ENCODE data around the gene MEGF11. TPM values are rescaled to one million over a fixed set of nuclear protein-coding genes. Genes with fewer than 3 reads are reported as not detected.

MEGF11 gene
- total and polyA plus RNA-seq, 7 donors: 0.04 to 0.05 TPM; not detected in 5

DNA sequence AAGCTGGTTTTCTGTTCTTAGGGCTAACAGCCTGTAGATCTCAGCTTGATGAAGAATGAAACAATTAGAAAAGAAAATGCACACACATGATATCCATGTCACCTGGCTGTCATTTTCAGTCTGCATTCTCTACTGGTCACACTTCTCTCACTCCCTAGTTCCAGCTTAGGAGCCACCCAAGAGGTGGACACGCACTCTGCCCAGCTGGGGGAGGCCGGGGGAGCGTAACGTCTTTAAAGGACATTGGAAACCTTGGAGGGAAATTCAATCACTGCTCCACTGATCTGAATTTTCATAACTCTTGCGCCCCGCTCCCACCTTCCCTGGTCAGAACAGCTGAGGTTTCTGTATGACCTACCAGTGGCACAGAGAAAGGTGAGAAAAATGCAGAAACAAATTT, 304.5 kb downstream of the MEGF11 start:
- WGBS, 3 donors: 57 to 62% (median 57%) methylated on average over 6 of the region's 6 CpGs

DNA sequence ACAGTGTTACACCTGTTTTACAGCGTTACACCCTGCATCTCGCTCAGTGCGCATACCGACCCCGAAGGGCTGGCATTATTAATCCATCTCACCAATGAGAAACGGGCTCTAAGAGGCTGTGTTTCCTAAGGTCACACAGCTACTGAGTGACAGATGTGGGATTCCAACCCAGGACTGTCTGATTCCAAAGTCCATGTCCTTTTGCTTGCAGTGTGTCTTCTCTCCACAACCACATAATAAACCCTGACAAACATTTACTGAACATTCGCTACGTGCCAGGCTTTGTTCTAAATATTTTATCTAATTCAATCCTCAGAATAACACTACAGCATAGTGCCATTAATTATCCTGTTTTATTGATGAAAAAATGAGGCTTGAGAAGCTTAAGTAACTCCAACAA, 305.2 kb downstream of the MEGF11 start:
- TF ChIP-seq, protein P1, sequence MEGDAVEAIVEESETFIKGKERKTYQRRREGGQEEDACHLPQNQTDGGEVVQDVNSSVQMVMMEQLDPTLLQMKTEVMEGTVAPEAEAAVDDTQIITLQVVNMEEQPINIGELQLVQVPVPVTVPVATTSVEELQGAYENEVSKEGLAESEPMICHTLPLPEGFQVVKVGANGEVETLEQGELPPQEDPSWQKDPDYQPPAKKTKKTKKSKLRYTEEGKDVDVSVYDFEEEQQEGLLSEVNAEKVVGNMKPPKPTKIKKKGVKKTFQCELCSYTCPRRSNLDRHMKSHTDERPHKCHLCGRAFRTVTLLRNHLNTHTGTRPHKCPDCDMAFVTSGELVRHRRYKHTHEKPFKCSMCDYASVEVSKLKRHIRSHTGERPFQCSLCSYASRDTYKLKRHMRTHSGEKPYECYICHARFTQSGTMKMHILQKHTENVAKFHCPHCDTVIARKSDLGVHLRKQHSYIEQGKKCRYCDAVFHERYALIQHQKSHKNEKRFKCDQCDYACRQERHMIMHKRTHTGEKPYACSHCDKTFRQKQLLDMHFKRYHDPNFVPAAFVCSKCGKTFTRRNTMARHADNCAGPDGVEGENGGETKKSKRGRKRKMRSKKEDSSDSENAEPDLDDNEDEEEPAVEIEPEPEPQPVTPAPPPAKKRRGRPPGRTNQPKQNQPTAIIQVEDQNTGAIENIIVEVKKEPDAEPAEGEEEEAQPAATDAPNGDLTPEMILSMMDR (IDR thresholded peaks at IDR 0.05): no peak
- H3K4me3 ChIP-seq: no peak overlapping the region
- no peaks in the 10 kb centered on the region for H3K27me3 ChIP-seq (ENCODE audit: insufficient read depth in 3 of 3, low read length in 2 of 3)
- WGBS, 3 donors: 73 to 80% (median 76%) methylated on average over 8 of the region's 8 CpGs
- intact Hi-C loops (cut with DNase I): no loop called here
- no peaks in the 10 kb centered on the region for H3K36me3 ChIP-seq (ENCODE audit: insufficient read depth in 1 of 2, low read depth in 1 of 2)
- H3K27ac ChIP-seq: no peak overlapping the region
- ATAC-seq (no peak), DNase-seq (no peak)
- no peaks in the 10 kb centered on the region for H3K4me1 ChIP-seq
- no peaks in the 10 kb centered on the region for H3K9me3 ChIP-seq

More for the DNA sequence above, 304.5 kb downstream of the MEGF11 start:
- intact Hi-C loops (cut with DNase I): no loop called here
- Histone ChIP-seq H3K4me3 (no peak overlapping the region), H3K9me3 (no peaks in the 10 kb centered on the region), H3K36me3 (ENCODE audit: insufficient read depth in 1 of 2, low read depth in 1 of 2) (no peaks in the 10 kb centered on the region), H3K27ac (no peak overlapping the region), H3K27me3 (ENCODE audit: insufficient read depth in 3 of 3, low read length in 2 of 3) (no peaks in the 10 kb centered on the region), H3K4me1 (no peaks in the 10 kb centered on the region)
- TF ChIP-seq, protein P1 (IDR thresholded peaks at IDR 0.05): no peak
- ATAC-seq (no peak), DNase-seq (no peak)

DNA sequence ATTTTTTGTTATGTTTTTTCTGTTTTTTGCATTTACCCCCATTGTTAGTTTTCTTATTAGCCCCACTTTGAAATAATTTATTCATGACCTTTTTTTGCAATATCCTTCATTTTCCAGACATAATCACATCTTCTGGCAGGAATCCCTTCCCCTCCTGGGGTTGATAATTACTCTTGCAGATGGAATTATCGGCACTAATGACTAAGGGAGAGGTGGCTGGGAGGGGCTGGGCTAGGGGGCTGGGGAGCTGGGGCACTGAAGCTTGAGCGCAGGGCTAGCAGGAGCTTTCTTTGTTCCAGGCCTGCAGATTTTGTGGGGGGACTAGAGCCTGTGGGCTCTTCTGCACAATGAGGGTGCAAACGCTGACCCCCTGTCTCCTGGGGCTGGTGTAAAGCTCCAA, 306.5 kb downstream of the MEGF11 start:
- intact Hi-C loops (cut with DNase I): no loop called here
- no peak for ATAC-seq
- TF ChIP-seq, protein P1 (IDR thresholded peaks at IDR 0.05): no peak

DNA sequence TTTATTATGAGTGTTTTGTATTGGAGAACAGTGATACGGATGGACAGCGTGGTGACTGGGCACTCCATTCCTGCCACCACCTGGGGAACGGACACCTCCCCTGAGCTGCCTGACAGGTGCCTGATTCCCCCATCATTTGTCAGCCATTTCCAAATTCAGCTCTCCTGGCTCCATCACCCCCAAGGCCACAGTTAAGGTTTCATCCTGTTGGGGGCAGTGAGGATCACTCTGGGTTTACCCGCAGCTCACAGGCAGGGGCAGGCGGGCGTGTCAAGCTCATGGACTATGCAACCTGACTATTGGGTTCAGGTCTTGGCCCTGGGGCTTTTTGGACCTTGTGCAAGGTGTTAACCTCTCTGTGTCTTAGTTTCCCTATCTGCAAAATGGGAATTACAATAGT, 307.9 kb downstream of the MEGF11 start:
- Histone ChIP-seq H3K27ac (no peak overlapping the region), H3K4me3 (no peak overlapping the region), H3K4me1 (peaks cover 6% of the 10 kb centered on the region), H3K9me3 (no peaks in the 10 kb centered on the region), H3K36me3 (ENCODE audit: insufficient read depth in 1 of 2, low read depth in 1 of 2) (no peaks in the 10 kb centered on the region), H3K27me3 (ENCODE audit: insufficient read depth in 3 of 3, low read length in 2 of 3) (no peaks in the 10 kb centered on the region)
- DNase-seq: no peak
- TF ChIP-seq, protein P1 (IDR thresholded peaks at IDR 0.05): no peak
- intact Hi-C loops (cut with DNase I): no loop called here
- WGBS, 3 donors: 85 to 87% (median 85%) methylated on average over 6 of the region's 6 CpGs
- ATAC-seq: no peak

More for the DNA sequence above, 306.5 kb downstream of the MEGF11 start:
- 64 to 68% (median 68%) methylated on average over 3 of the region's 3 CpGs for WGBS, 3 donors
- DNase-seq: no peak
- Histone ChIP-seq H3K27ac (no peak overlapping the region), H3K27me3 (ENCODE audit: insufficient read depth in 3 of 3, low read length in 2 of 3) (no peaks in the 10 kb centered on the region), H3K9me3 (no peaks in the 10 kb centered on the region), H3K4me1 (no peaks in the 10 kb centered on the region), H3K36me3 (ENCODE audit: insufficient read depth in 1 of 2, low read depth in 1 of 2) (no peaks in the 10 kb centered on the region), H3K4me3 (no peak overlapping the region)

DNA sequence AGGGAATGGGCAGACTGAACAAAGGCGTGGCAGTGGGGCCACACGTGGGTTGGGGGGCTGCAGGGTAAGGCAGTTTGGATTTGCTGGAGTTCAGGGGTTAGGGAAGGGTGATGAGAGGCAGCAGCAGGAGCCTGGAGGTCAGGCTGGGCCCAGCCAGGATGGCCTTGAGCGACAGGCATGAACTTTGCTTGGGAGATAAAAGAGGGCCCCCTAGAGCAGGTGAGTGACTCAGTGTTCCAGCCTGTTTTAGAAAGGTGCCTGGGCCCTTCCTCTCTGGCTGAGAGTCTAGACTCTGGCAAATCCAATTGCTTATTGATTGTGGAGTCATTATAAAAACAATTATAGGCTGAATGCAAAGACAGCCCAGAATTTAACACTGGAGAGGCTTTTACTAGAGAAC, 309.1 kb downstream of the MEGF11 start:
- Histone ChIP-seq H3K27me3 (ENCODE audit: insufficient read depth in 3 of 3, low read length in 2 of 3) (no peaks in the 10 kb centered on the region), H3K4me3 (no peak overlapping the region), H3K4me1 (peaks cover 18% of the 10 kb centered on the region), H3K27ac (no peak overlapping the region), H3K9me3 (no peaks in the 10 kb centered on the region), H3K36me3 (ENCODE audit: insufficient read depth in 1 of 2, low read depth in 1 of 2) (no peaks in the 10 kb centered on the region)
- TF ChIP-seq, protein P1 (IDR thresholded peaks at IDR 0.05): no peak
- intact Hi-C loops (cut with DNase I): no loop called here
- no peak for ATAC-seq
- WGBS, 3 donors: 81 to 88% (median 82%) methylated on average over 3 of the region's 3 CpGs
- DNase-seq: no peak
